ENCODE results near the gene SEMA3F.

- TF ChIP-seq CTCF (IDR thresholded peaks at IDR 0.05; ENCODE audit: poor library complexity) (peak; percentile 87), EZH2 (IDR thresholded peaks at IDR 0.05; ENCODE audit: borderline replicate concordance) (no peak), EZH2phosphoT487 (IDR thresholded peaks at IDR 0.05; ENCODE audit: low read depth, severe bottlenecking, unreplicated experiment) (no peak)
These were observed 34.1 kb downstream of the SEMA3F start for GRCh38 chr3:50189274-50189673.
